Measurements from ENCODE around the gene DLG2.

DNA sequence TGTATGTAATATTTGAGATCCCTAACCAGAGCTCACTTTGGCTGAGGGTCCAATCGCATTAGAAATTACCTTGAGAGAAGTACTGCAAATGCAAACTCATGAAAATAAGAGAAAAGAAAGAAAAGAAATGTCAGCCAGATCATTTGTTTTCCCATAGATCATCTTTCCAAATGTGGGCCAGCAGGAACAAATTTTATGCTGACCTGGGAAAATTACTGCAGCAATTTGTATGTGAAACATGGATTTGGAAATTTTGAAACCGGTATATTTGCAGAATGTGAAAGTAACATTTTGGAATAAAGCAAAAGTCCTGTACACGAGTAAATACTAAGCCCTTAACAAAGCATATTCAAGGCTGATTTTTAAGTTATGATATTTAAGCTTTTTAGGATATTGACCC, 1282.1 kb downstream of the DLG2 start:
- TF ChIP-seq, protein P1, sequence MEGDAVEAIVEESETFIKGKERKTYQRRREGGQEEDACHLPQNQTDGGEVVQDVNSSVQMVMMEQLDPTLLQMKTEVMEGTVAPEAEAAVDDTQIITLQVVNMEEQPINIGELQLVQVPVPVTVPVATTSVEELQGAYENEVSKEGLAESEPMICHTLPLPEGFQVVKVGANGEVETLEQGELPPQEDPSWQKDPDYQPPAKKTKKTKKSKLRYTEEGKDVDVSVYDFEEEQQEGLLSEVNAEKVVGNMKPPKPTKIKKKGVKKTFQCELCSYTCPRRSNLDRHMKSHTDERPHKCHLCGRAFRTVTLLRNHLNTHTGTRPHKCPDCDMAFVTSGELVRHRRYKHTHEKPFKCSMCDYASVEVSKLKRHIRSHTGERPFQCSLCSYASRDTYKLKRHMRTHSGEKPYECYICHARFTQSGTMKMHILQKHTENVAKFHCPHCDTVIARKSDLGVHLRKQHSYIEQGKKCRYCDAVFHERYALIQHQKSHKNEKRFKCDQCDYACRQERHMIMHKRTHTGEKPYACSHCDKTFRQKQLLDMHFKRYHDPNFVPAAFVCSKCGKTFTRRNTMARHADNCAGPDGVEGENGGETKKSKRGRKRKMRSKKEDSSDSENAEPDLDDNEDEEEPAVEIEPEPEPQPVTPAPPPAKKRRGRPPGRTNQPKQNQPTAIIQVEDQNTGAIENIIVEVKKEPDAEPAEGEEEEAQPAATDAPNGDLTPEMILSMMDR (IDR thresholded peaks at IDR 0.05) = no peak
- TF ChIP-seq POLR2A (IDR thresholded peaks at IDR 0.05) = no peak
- TF ChIP-seq EP300 (IDR thresholded peaks at IDR 0.05) = no peak
- TF ChIP-seq POLR2AphosphoS5 (IDR thresholded peaks at IDR 0.05) = no peak

All from sigmoid colon (tissue), 4 donors.